OCI-LY7 (cell line): ENCODE data around the gene MAN1A2. TPM values are rescaled to one million over a fixed set of nuclear protein-coding genes. Genes with fewer than 3 reads are reported as not detected.

ENCODE experiments used
- BruUV-seq: library from RNA; stranded (reverse); fragments of 400-500 nt; replicated peaks from 2 replicates; lab custom pipeline; 2021; lab: Mats Ljungman, UMichigan
- CTCF ChIA-PET: fragments of 300-600 bp; sonication (Branson Sonifier 250); formaldehyde crosslinking; loops from one replicate; lab custom pipeline; 2022; ENCODE audit warnings: antibody characterized with exemption; ENCODE audit not compliant: unreplicated experiment; lab: Charles Lee
- POLR2A ChIA-PET: fragments of 300-600 bp; sonication (Branson Sonifier 250); formaldehyde crosslinking; loops from one replicate; lab custom pipeline; 2022; ENCODE audit warnings: antibody characterized with exemption; lab: Charles Lee
- DNase-seq: peaks from one replicate; pipeline ENCODE4 v3.0.0-alpha.2; 2015; ENCODE audit warnings: low spot score
- H2AFZ ChIP-seq: fragments of 200-600 bp; sonication (generic), shearing (Covaris generic); 2 replicates; pipeline ENCODE4 v1.6.1; 2014; ENCODE audit warnings: mild to moderate bottlenecking, antibody characterized with exemption, low read length, moderate library complexity
- H3K27ac ChIP-seq: fragments of 200-600 bp; sonication (generic); 2 replicates; pipeline ENCODE4 v1.5.1; 2014; ENCODE audit warnings: mixed run types, low read depth, mild to moderate bottlenecking, moderate library complexity, low read length, inconsistent platforms; ENCODE audit not compliant: poor library complexity, severe bottlenecking
- H3K36me3 ChIP-seq: fragments of 200-600 bp; sonication (generic); 2 replicates; pipeline ENCODE4 v1.6.1; 2014; ENCODE audit warnings: mild to moderate bottlenecking, antibody characterized with exemption, low read length, moderate library complexity, mixed read lengths; ENCODE audit not compliant: insufficient read depth
- H3K4me1 ChIP-seq: fragments of 200-600 bp; sonication (generic); 2 replicates; pipeline ENCODE4 v1.5.1; 2014; ENCODE audit warnings: mild to moderate bottlenecking, low read length; ENCODE audit not compliant: insufficient read depth, poor library complexity, severe bottlenecking
- H3K4me2 ChIP-seq: fragments of 200-600 bp; sonication (generic); 2 replicates; pipeline ENCODE4 v1.6.1; 2014; ENCODE audit warnings: mild to moderate bottlenecking, low read length
- H3K4me3 ChIP-seq: fragments of 200-600 bp; sonication (generic); 2 replicates; pipeline ENCODE4 v1.5.1; 2014; ENCODE audit warnings: mild to moderate bottlenecking, low read depth, low read length; ENCODE audit not compliant: poor library complexity, severe bottlenecking
- H3K79me2 ChIP-seq: fragments of 200-600 bp; sonication (generic); 2 replicates; pipeline ENCODE4 v1.6.1; 2016; ENCODE audit warnings: low read depth, mild to moderate bottlenecking, low read length, moderate library complexity, mixed read lengths; ENCODE audit not compliant: insufficient read depth
- H3K9me2 ChIP-seq: fragments of 200-600 bp; sonication (generic); 2 replicates; pipeline ENCODE4 v1.6.1; 2016; ENCODE audit warnings: mild to moderate bottlenecking, low read length, mixed read lengths; ENCODE audit not compliant: insufficient read depth
- H3K9me3 ChIP-seq: fragments of 200-600 bp; sonication (generic); 2 replicates; pipeline ENCODE4 v1.6.1; 2014; ENCODE audit warnings: mild to moderate bottlenecking, mixed run types, low read length, mixed read lengths
- H4K20me1 ChIP-seq: fragments of 200-600 bp; sonication (generic); 2 replicates; pipeline ENCODE4 v1.6.1; 2014; ENCODE audit warnings: mild to moderate bottlenecking, antibody characterized with exemption, low read length, moderate library complexity, mixed read lengths; ENCODE audit not compliant: insufficient read depth
- EZH2phosphoT487 ChIP-seq: fragments of 200-600 bp; sonication (generic); IDR thresholded peaks from 2 replicates; pipeline ENCODE4 v1.6.1; 2018; ENCODE audit warnings: low read depth, borderline replicate concordance, mild to moderate bottlenecking, mixed run types, antibody characterized with exemption, low read length, moderate library complexity, mixed read lengths
- intact Hi-C: fragments of 100-400 bp; cut with micrococcal nuclease; formaldehyde crosslinking; loops from one replicate; pipeline ENCODE4 v1.10.0; 2022; ENCODE audit not compliant: unreplicated experiment
- total RNA-seq, 2 experiments: library from RNA; depleted of rRNA in 1 of 2; stranded (reverse); fragments of >200 nt in 1 of 2; shearing (Covaris generic) in 1 of 2; gene quantifications; 2 replicates each; pipeline ENCODE4 v1.2.3, GENCODE V29; 2014 to 2022
- TF ChIP-seq, protein P1 (sequence below): fragments of 200-600 bp; sonication (generic); conservative IDR thresholded peaks from 2 replicates; pipeline ENCODE4 v1.5.1; 2014; ENCODE audit warnings: mild to moderate bottlenecking, antibody characterized with exemption, low read length, moderate library complexity, mixed read lengths

Gene MAN1A2
- total RNA-seq, 2 experiments from 2014 or later: 16.1 to 27.5 TPM

- no peak overlapping the region for H3K27ac ChIP-seq
- no peak for DNase-seq
- intact Hi-C loops: no loop called here
- no peaks in the 10 kb centered on the region for H3K36me3 ChIP-seq
- H3K79me2 ChIP-seq: no peaks in the 10 kb centered on the region
- H2AFZ ChIP-seq: no peak overlapping the region
- no peaks in the 10 kb centered on the region for H3K9me2 ChIP-seq
- no peaks in the 10 kb centered on the region for H4K20me1 ChIP-seq
- CTCF ChIA-PET: no interaction called here
- TF ChIP-seq EZH2phosphoT487: no peak
- TF ChIP-seq, protein P1, sequence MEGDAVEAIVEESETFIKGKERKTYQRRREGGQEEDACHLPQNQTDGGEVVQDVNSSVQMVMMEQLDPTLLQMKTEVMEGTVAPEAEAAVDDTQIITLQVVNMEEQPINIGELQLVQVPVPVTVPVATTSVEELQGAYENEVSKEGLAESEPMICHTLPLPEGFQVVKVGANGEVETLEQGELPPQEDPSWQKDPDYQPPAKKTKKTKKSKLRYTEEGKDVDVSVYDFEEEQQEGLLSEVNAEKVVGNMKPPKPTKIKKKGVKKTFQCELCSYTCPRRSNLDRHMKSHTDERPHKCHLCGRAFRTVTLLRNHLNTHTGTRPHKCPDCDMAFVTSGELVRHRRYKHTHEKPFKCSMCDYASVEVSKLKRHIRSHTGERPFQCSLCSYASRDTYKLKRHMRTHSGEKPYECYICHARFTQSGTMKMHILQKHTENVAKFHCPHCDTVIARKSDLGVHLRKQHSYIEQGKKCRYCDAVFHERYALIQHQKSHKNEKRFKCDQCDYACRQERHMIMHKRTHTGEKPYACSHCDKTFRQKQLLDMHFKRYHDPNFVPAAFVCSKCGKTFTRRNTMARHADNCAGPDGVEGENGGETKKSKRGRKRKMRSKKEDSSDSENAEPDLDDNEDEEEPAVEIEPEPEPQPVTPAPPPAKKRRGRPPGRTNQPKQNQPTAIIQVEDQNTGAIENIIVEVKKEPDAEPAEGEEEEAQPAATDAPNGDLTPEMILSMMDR: no peak
- no TSS peak for BruUV-seq
- no peaks in the 10 kb centered on the region for H3K9me3 ChIP-seq
- no peaks in the 10 kb centered on the region for H3K4me1 ChIP-seq
- H3K4me2 ChIP-seq: no peak overlapping the region
- POLR2A ChIA-PET: interaction anchor here (1.0 kb wide), 1 partner anchor 9 kb away, joined by 4 read pairs; no protein-coding TSS in a partner anchor
- no peak overlapping the region for H3K4me3 ChIP-seq
Observed at GRCh38 chr1:117479086-117479485, 111.8 kb downstream of the MAN1A2 start.

GRCh38 chr1:117481410-117481809, 114.2 kb downstream of the MAN1A2 start:
- H3K36me3 ChIP-seq: no peaks in the 10 kb centered on the region
- no peak overlapping the region for H2AFZ ChIP-seq
- H4K20me1 ChIP-seq: no peaks in the 10 kb centered on the region
- no peak overlapping the region for H3K27ac ChIP-seq
- no peak for DNase-seq
- no peak overlapping the region for H3K4me3 ChIP-seq
- no TSS peak for BruUV-seq
- H3K9me3 ChIP-seq: no peaks in the 10 kb centered on the region
- no peaks in the 10 kb centered on the region for H3K9me2 ChIP-seq
- POLR2A ChIA-PET: interaction anchor here (1.0 kb wide), 1 partner anchor 13 kb away, joined by 3 read pairs; no protein-coding TSS in a partner anchor
- no peaks in the 10 kb centered on the region for H3K4me1 ChIP-seq
- TF ChIP-seq EZH2phosphoT487: no peak
- TF ChIP-seq, protein P1: no peak
- no peaks in the 10 kb centered on the region for H3K79me2 ChIP-seq
- CTCF ChIA-PET: interaction anchor here (0.5 kb wide), 1 partner anchor 54 kb away, joined by 12 read pairs; no protein-coding TSS in a partner anchor
- intact Hi-C loops: no loop called here
- no peak overlapping the region for H3K4me2 ChIP-seq

- Histone ChIP-seq H3K36me3 (no peaks in the 10 kb centered on the region), H3K4me3 (no peak overlapping the region), H3K9me2 (no peaks in the 10 kb centered on the region), H4K20me1 (no peaks in the 10 kb centered on the region), H3K79me2 (no peaks in the 10 kb centered on the region), H2AFZ (no peak overlapping the region), H3K4me1 (no peaks in the 10 kb centered on the region), H3K27ac (no peak overlapping the region), H3K4me2 (no peak overlapping the region), H3K9me3 (no peaks in the 10 kb centered on the region)
- POLR2A ChIA-PET: no interaction called here
- CTCF ChIA-PET: no interaction called here
- no peak for DNase-seq
- no TSS peak for BruUV-seq
- intact Hi-C loops: loop anchor here (10.0 kb wide), 1 partner anchor 179 kb away; no protein-coding TSS in a partner anchor
- TF ChIP-seq, protein P1: no peak
- no peak for TF ChIP-seq EZH2phosphoT487
Observed at GRCh38 chr1:117493906-117494305, 126.7 kb downstream of the MAN1A2 start.
